ENCODE results near the gene RNH1.

DNA sequence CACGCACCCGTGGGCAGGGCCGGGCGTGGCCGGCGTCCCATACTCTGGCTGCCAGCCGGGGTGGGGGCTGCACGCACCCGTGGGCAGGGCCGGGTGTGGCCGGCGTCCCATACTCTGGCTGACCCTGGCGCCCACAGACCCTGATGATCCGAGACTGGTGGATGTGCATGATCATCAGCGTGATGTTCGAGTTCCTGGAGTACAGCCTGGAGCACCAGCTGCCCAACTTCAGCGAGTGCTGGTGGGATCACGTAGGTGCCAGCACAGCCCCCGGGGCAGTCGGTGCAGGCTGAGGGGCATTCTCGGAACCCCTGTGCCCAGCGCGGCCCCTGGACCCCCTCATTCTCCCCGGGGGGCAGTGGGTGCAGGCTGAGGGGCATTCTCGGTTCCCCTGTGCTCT, 19.0 kb downstream of the RNH1 start:
- TF ChIP-seq, protein P1, sequence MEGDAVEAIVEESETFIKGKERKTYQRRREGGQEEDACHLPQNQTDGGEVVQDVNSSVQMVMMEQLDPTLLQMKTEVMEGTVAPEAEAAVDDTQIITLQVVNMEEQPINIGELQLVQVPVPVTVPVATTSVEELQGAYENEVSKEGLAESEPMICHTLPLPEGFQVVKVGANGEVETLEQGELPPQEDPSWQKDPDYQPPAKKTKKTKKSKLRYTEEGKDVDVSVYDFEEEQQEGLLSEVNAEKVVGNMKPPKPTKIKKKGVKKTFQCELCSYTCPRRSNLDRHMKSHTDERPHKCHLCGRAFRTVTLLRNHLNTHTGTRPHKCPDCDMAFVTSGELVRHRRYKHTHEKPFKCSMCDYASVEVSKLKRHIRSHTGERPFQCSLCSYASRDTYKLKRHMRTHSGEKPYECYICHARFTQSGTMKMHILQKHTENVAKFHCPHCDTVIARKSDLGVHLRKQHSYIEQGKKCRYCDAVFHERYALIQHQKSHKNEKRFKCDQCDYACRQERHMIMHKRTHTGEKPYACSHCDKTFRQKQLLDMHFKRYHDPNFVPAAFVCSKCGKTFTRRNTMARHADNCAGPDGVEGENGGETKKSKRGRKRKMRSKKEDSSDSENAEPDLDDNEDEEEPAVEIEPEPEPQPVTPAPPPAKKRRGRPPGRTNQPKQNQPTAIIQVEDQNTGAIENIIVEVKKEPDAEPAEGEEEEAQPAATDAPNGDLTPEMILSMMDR (conservative IDR thresholded peaks at IDR 0.05; ENCODE audit: low read length), result no peak
- TF ChIP-seq EZH2phosphoT487 (IDR thresholded peaks at IDR 0.05; ENCODE audit: borderline replicate concordance), result no peak
